ENCODE data around the gene KCNQ4.

The KCNQ4 gene

GRCh38 chr1:40840526-40841323, 57.1 kb downstream of the KCNQ4 start:
- Histone ChIP-seq H3K18ac (ENCODE audit: low read length) (no peak overlapping the region), H4K91ac (ENCODE audit: low read depth, low read length, poor library complexity) (no peak overlapping the region), H2AFZ (ENCODE audit: low read length) (no peak overlapping the region), H3K4ac (ENCODE audit: low read length) (no peak overlapping the region), H3K4me2 (ENCODE audit: insufficient read depth, low read length, poor library complexity, severe bottlenecking) (no peak overlapping the region), H2BK15ac (ENCODE audit: low read length) (no peak overlapping the region), H2BK12ac (ENCODE audit: low read length) (no peak overlapping the region), H3K4me3 (ENCODE audit: low read length in 2 of 2) (no peak overlapping the region), H3K36me3 (replicated peaks in 1 of 2; ENCODE audit: control insufficient read depth in 2 of 2, insufficient read depth in 2 of 2, low read length in 2 of 2) (no peaks in the 10 kb centered on the region), H3K9ac (ENCODE audit: low read depth, low read length, poor library complexity) (no peak overlapping the region), H2BK5ac (ENCODE audit: low read length) (no peak overlapping the region), H3K27me3 (ENCODE audit: control insufficient read depth in 3 of 3, insufficient read depth in 3 of 3, low read depth in 1 of 3, low read length in 3 of 3) (peaks cover 0 to 19% (median 0%) of the 10 kb centered on the region in 3 experiments), H3K4me1 (ENCODE audit: control insufficient read depth in 2 of 2, insufficient read depth in 1 of 2, low read depth in 1 of 2, low read length in 2 of 2) (peaks cover 0 to 11% of the 10 kb centered on the region in 2 donors), H3K23ac (ENCODE audit: low read depth, low read length, poor library complexity) (no peak overlapping the region), H4K8ac (ENCODE audit: low read depth, low read length) (no peak overlapping the region), H2BK120ac (ENCODE audit: low read depth, low read length) (no peak overlapping the region), H2AK5ac (ENCODE audit: low read depth, low read length) (no peak overlapping the region), H3K9me3 (replicated peaks in 1 of 2; ENCODE audit: control insufficient read depth in 2 of 2, insufficient read depth in 1 of 2, low read depth in 1 of 2, low read length in 2 of 2) (peaks cover 0 to 3% of the 10 kb centered on the region in 2 donors), H3K27ac (replicated peaks; ENCODE audit: low read length) (no peak overlapping the region), H3K79me1 (ENCODE audit: low read depth, low read length) (no peaks in the 10 kb centered on the region), H3K14ac (ENCODE audit: low read length) (no peak overlapping the region)
- WGBS, 2 donors (ENCODE audit: extremely low coverage in 2 of 2, insufficient read length in 2 of 2, insufficient replicate concordance in 1 of 2) = no CpG with 5 or more reads among the region's 6 CpGs
- DNase-seq (ENCODE audit: low spot score) = no peak

- Histone ChIP-seq H3K27me3 (ENCODE audit: control insufficient read depth in 3 of 3, insufficient read depth in 3 of 3, low read depth in 1 of 3, low read length in 3 of 3) (peaks cover 0 to 12% (median 0%) of the 10 kb centered on the region in 3 experiments), H3K36me3 (replicated peaks in 1 of 2; ENCODE audit: control insufficient read depth in 2 of 2, insufficient read depth in 2 of 2, low read length in 2 of 2) (no peaks in the 10 kb centered on the region), H2BK12ac (ENCODE audit: low read length) (no peak overlapping the region), H3K27ac (replicated peaks; ENCODE audit: low read length) (no peak overlapping the region), H3K4ac (ENCODE audit: low read length) (no peak overlapping the region), H2BK120ac (ENCODE audit: low read depth, low read length) (no peak overlapping the region), H3K9ac (ENCODE audit: low read depth, low read length, poor library complexity) (no peak overlapping the region), H3K4me2 (ENCODE audit: insufficient read depth, low read length, poor library complexity, severe bottlenecking) (no peak overlapping the region), H2BK15ac (ENCODE audit: low read length) (no peak overlapping the region), H2AK5ac (ENCODE audit: low read depth, low read length) (no peak overlapping the region), H3K79me1 (ENCODE audit: low read depth, low read length) (no peaks in the 10 kb centered on the region), H4K91ac (ENCODE audit: low read depth, low read length, poor library complexity) (no peak overlapping the region), H3K4me3 (ENCODE audit: low read length in 2 of 2) (no peak overlapping the region), H3K18ac (ENCODE audit: low read length) (no peak overlapping the region), H3K9me3 (replicated peaks in 1 of 2; ENCODE audit: control insufficient read depth in 2 of 2, insufficient read depth in 1 of 2, low read depth in 1 of 2, low read length in 2 of 2) (peaks cover 0 to 3% of the 10 kb centered on the region in 2 donors), H3K4me1 (ENCODE audit: control insufficient read depth in 2 of 2, insufficient read depth in 1 of 2, low read depth in 1 of 2, low read length in 2 of 2) (peaks cover 3 to 11% of the 10 kb centered on the region in 2 donors), H3K14ac (ENCODE audit: low read length) (no peak overlapping the region), H2BK5ac (ENCODE audit: low read length) (no peak overlapping the region), H2AFZ (ENCODE audit: low read length) (no peak overlapping the region), H4K8ac (ENCODE audit: low read depth, low read length) (no peak overlapping the region), H3K23ac (ENCODE audit: low read depth, low read length, poor library complexity) (no peak overlapping the region)
- no peak for DNase-seq (ENCODE audit: low spot score)
- no CpG with 5 or more reads among the region's 7 CpGs for WGBS, 2 donors (ENCODE audit: extremely low coverage in 2 of 2, insufficient read length in 2 of 2, insufficient replicate concordance in 1 of 2)
Measured at GRCh38 chr1:40841602-40842001, 58.0 kb downstream of the KCNQ4 start.

- Histone ChIP-seq H2BK5ac (ENCODE audit: low read length) (no peak overlapping the region), H2BK15ac (ENCODE audit: low read length) (no peak overlapping the region), H3K36me3 (replicated peaks in 1 of 2; ENCODE audit: control insufficient read depth in 2 of 2, insufficient read depth in 2 of 2, low read length in 2 of 2) (no peaks in the 10 kb centered on the region), H3K4me2 (ENCODE audit: insufficient read depth, low read length, poor library complexity, severe bottlenecking) (no peak overlapping the region), H2AFZ (ENCODE audit: low read length) (no peak overlapping the region), H3K4me3 (ENCODE audit: low read length in 2 of 2) (no peak overlapping the region), H3K9me3 (replicated peaks in 1 of 2; ENCODE audit: control insufficient read depth in 2 of 2, insufficient read depth in 1 of 2, low read depth in 1 of 2, low read length in 2 of 2) (peaks cover 0 to 3% of the 10 kb centered on the region in 2 donors), H3K4me1 (ENCODE audit: control insufficient read depth in 2 of 2, insufficient read depth in 1 of 2, low read depth in 1 of 2, low read length in 2 of 2) (peaks cover 9 to 11% of the 10 kb centered on the region in 2 donors), H3K14ac (ENCODE audit: low read length) (no peak overlapping the region), H2AK5ac (ENCODE audit: low read depth, low read length) (no peak overlapping the region), H4K8ac (ENCODE audit: low read depth, low read length) (no peak overlapping the region), H2BK120ac (ENCODE audit: low read depth, low read length) (no peak overlapping the region), H3K9ac (ENCODE audit: low read depth, low read length, poor library complexity) (no peak overlapping the region), H3K4ac (ENCODE audit: low read length) (no peak overlapping the region), H4K91ac (ENCODE audit: low read depth, low read length, poor library complexity) (no peak overlapping the region), H3K18ac (ENCODE audit: low read length) (no peak overlapping the region), H3K79me1 (ENCODE audit: low read depth, low read length) (no peaks in the 10 kb centered on the region), H3K23ac (ENCODE audit: low read depth, low read length, poor library complexity) (no peak overlapping the region), H3K27ac (replicated peaks; ENCODE audit: low read length) (no peak overlapping the region), H3K27me3 (ENCODE audit: control insufficient read depth in 3 of 3, insufficient read depth in 3 of 3, low read depth in 1 of 3, low read length in 3 of 3) (peaks cover 0 to 10% (median 0%) of the 10 kb centered on the region in 3 experiments), H2BK12ac (ENCODE audit: low read length) (no peak overlapping the region)
- no CpG with 5 or more reads among the region's 4 CpGs for WGBS, 2 donors (ENCODE audit: extremely low coverage in 2 of 2, insufficient read length in 2 of 2, insufficient replicate concordance in 1 of 2)
- DNase-seq (ENCODE audit: low spot score) = no peak
Measured at GRCh38 chr1:40842207-40842606, 58.6 kb downstream of the KCNQ4 start.

GRCh38 chr1:40842691-40843090, 59.1 kb downstream of the KCNQ4 start:
- no peak overlapping the region for H4K91ac ChIP-seq (ENCODE audit: low read depth, low read length, poor library complexity)
- H3K14ac ChIP-seq (ENCODE audit: low read length) = no peak overlapping the region
- no peak overlapping the region for H3K4me2 ChIP-seq (ENCODE audit: insufficient read depth, low read length, poor library complexity, severe bottlenecking)
- H3K23ac ChIP-seq (ENCODE audit: low read depth, low read length, poor library complexity) = no peak overlapping the region
- no peak overlapping the region for H2AFZ ChIP-seq (ENCODE audit: low read length)
- no peak overlapping the region for H3K27ac ChIP-seq (replicated peaks; ENCODE audit: low read length)
- H3K4ac ChIP-seq (ENCODE audit: low read length) = no peak overlapping the region
- H3K36me3 ChIP-seq (replicated peaks in 1 of 2; ENCODE audit: control insufficient read depth in 2 of 2, insufficient read depth in 2 of 2, low read length in 2 of 2) = no peaks in the 10 kb centered on the region
- H2BK15ac ChIP-seq (ENCODE audit: low read length) = no peak overlapping the region
- H3K9me3 ChIP-seq (replicated peaks in 1 of 2; ENCODE audit: control insufficient read depth in 2 of 2, insufficient read depth in 1 of 2, low read depth in 1 of 2, low read length in 2 of 2) = peaks cover 0 to 3% of the 10 kb centered on the region in 2 donors
- no peaks in the 10 kb centered on the region for H3K79me1 ChIP-seq (ENCODE audit: low read depth, low read length)
- no peak overlapping the region for H2BK120ac ChIP-seq (ENCODE audit: low read depth, low read length)
- H2AK5ac ChIP-seq (ENCODE audit: low read depth, low read length) = no peak overlapping the region
- H4K8ac ChIP-seq (ENCODE audit: low read depth, low read length) = no peak overlapping the region
- no peak overlapping the region for H3K18ac ChIP-seq (ENCODE audit: low read length)
- H3K4me3 ChIP-seq (ENCODE audit: low read length in 2 of 2) = no peak overlapping the region
- H3K4me1 ChIP-seq (ENCODE audit: control insufficient read depth in 2 of 2, insufficient read depth in 1 of 2, low read depth in 1 of 2, low read length in 2 of 2) = peaks cover 13 to 14% of the 10 kb centered on the region in 2 donors
- no peak for DNase-seq (ENCODE audit: low spot score)
- H3K27me3 ChIP-seq (ENCODE audit: control insufficient read depth in 3 of 3, insufficient read depth in 3 of 3, low read depth in 1 of 3, low read length in 3 of 3) = peaks cover 0 to 10% (median 0%) of the 10 kb centered on the region in 3 experiments
- no peak overlapping the region for H2BK5ac ChIP-seq (ENCODE audit: low read length)
- WGBS, 2 donors (ENCODE audit: extremely low coverage in 2 of 2, insufficient read length in 2 of 2, insufficient replicate concordance in 1 of 2) = no CpG with 5 or more reads among the region's 3 CpGs
- no peak overlapping the region for H3K9ac ChIP-seq (ENCODE audit: low read depth, low read length, poor library complexity)
- no peak overlapping the region for H2BK12ac ChIP-seq (ENCODE audit: low read length)

Data from neuronal stem cell (in vitro differentiated cells).